GM06990 (cell line): ENCODE results near the gene GATAD1.
"Not testable (repeated sequence)": the region's sequence is repeated elsewhere in the genome, so short reads cannot be mapped to it uniquely, and the experiment has no call there.

Source experiments
- DNase-seq: peaks from one replicate; pipeline ENCODE4 v3.0.0-alpha.2; 2011; ENCODE audit not compliant: insufficient read length; ENCODE audit errors: extremely low read depth
- H3K27me3 ChIP-seq: replicated peaks from 2 replicates; pipeline ENCODE4 v1.6.0; 2011; ENCODE audit warnings: low read length; ENCODE audit not compliant: control insufficient read depth, insufficient read depth
- H3K36me3 ChIP-seq: 2 replicates; pipeline ENCODE4 v1.5.1; 2011; ENCODE audit warnings: low read length; ENCODE audit not compliant: control insufficient read depth, insufficient read depth
- H3K4me3 ChIP-seq: replicated peaks from 2 replicates; pipeline ENCODE4 v1.5.1; 2011; ENCODE audit warnings: low read depth, mild to moderate bottlenecking, control low read depth, low read length
- TF ChIP-seq, protein P1 (sequence below): IDR thresholded peaks from 2 replicates; pipeline ENCODE4 v1.5.1; 2011; ENCODE audit warnings: low read length, control low read depth, mild to moderate bottlenecking, inconsistent platforms; ENCODE audit not compliant: insufficient read depth, poor library complexity, severe bottlenecking

Gene GATAD1

GRCh38 chr7:92461027-92462003, 14.0 kb downstream of the GATAD1 start:
- H3K4me3 ChIP-seq: no peak overlapping the region
- DNase-seq: peak; percentile 10
- H3K36me3 ChIP-seq: peaks cover 1% of the 10 kb centered on the region
- TF ChIP-seq, protein P1, sequence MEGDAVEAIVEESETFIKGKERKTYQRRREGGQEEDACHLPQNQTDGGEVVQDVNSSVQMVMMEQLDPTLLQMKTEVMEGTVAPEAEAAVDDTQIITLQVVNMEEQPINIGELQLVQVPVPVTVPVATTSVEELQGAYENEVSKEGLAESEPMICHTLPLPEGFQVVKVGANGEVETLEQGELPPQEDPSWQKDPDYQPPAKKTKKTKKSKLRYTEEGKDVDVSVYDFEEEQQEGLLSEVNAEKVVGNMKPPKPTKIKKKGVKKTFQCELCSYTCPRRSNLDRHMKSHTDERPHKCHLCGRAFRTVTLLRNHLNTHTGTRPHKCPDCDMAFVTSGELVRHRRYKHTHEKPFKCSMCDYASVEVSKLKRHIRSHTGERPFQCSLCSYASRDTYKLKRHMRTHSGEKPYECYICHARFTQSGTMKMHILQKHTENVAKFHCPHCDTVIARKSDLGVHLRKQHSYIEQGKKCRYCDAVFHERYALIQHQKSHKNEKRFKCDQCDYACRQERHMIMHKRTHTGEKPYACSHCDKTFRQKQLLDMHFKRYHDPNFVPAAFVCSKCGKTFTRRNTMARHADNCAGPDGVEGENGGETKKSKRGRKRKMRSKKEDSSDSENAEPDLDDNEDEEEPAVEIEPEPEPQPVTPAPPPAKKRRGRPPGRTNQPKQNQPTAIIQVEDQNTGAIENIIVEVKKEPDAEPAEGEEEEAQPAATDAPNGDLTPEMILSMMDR: peak; percentile 80
- H3K27me3 ChIP-seq: no peaks in the 10 kb centered on the region

DNA sequence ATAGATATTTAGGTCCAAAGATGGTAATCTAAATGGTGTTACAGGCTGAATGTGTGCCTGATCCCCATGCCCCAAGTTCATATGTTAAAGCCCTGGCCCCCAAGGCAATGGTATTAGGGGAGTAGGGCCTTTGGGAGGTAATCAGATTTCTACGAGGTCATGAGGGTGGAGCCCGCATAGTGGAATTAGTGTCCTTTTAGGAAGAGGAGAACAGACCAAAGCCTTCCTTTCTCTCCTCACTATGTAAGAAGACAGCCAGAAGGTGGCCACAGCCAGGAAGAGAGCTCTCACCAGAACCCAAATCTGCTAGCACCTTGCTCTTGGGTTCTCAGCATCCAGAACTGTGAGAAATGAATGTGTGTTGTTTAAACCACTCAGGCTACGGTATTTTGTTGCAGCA, 15.3 kb downstream of the GATAD1 start:
- H3K27me3 ChIP-seq: no peaks in the 10 kb centered on the region
- H3K4me3 ChIP-seq: no peak overlapping the region
- no peak for DNase-seq
- TF ChIP-seq, protein P1: no peak
- no peaks in the 10 kb centered on the region; the same call in 1 of the 2 replicates for H3K36me3 ChIP-seq

DNA sequence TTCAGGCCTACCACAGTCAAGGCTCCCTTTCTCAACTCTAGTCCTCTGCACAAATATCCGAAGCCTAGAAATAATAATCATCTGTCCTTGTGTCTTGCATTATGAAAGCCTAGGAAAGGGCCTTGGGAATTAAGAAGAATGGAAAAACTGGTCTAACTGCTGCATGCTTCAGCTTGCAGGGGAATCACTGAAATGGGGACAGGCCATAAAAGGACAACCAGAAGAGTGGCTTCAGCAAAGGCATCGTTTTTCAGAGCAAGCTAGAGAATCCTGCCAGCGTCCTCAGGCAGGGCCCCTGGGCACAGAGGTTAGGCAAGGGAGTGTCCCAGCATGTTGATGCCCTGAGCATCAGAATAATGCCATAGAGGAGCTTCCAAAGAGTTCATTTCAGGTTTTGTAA, 17.2 kb downstream of the GATAD1 start:
- H3K4me3 ChIP-seq: no peak overlapping the region
- no peaks in the 10 kb centered on the region for H3K27me3 ChIP-seq
- no peaks in the 10 kb centered on the region for H3K36me3 ChIP-seq
- no peak for DNase-seq
- TF ChIP-seq, protein P1: no peak

GRCh38 chr7:92466682-92467081, 19.4 kb downstream of the GATAD1 start:
- TF ChIP-seq, protein P1: no peak
- no peak for DNase-seq
- no peak overlapping the region for H3K4me3 ChIP-seq

DNA sequence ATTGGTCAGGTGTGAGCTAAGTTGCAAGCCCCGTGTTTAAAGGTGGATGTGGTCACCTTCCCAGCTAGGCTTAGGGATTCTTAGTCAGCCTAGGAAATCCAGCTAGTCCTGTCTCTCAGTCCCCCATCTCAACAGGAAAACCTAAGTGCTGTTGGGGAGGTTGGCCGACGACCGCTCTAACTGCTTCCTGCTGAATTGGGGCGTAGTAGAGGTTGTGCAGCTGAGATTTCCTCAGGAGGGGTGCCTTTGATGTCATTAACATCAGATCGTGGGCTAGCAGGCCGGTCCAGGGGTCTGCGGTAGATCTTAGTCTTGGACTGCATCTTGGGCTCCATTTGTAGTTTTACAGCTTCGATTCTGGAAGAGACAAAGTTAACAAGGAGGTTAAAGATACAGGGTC, 21.3 kb downstream of the GATAD1 start:
- not testable (repeated sequence) for H3K4me3 ChIP-seq, DNase-seq, H3K27me3 ChIP-seq

More at GRCh38 chr7:92466682-92467081, 19.4 kb downstream of the GATAD1 start:
- Histone ChIP-seq H3K36me3 (no peaks in the 10 kb centered on the region), H3K27me3 (no peaks in the 10 kb centered on the region)

GRCh38 chr7:92473989-92474388, 26.7 kb downstream of the GATAD1 start:
- H3K36me3 ChIP-seq, DNase-seq, H3K27me3 ChIP-seq, H3K4me3 ChIP-seq: not testable (repeated sequence)

More for the DNA sequence above, 21.3 kb downstream of the GATAD1 start:
- H3K36me3 ChIP-seq: not testable (repeated sequence)

GRCh38 chr7:92475261-92475770, 28.0 kb downstream of the GATAD1 start:
- DNase-seq, H3K27me3 ChIP-seq, H3K36me3 ChIP-seq, H3K4me3 ChIP-seq: not testable (repeated sequence)

GRCh38 chr7:92475851-92476590, 28.7 kb downstream of the GATAD1 start:
- DNase-seq, H3K4me3 ChIP-seq: not testable (repeated sequence)

GRCh38 chr7:92477681-92478080, 30.4 kb downstream of the GATAD1 start, which contains the start of gene ERVW-1:
ERVW-1 (minus strand) TSS chr7:92477946; CDS start chr7:92470381, 7,565 bp downstream.
- not testable (repeated sequence) for H3K36me3 ChIP-seq, H3K4me3 ChIP-seq, DNase-seq

More at GRCh38 chr7:92475851-92476590, 28.7 kb downstream of the GATAD1 start:
- not testable (repeated sequence) for H3K36me3 ChIP-seq, H3K27me3 ChIP-seq

More at GRCh38 chr7:92477681-92478080, 30.4 kb downstream of the GATAD1 start, which contains the start of gene ERVW-1:
- H3K27me3 ChIP-seq: not testable (repeated sequence)
